GM19452 (cell line): ENCODE data around the gene CST9L.

ENCODE experiments used
- ATAC-seq: cut with Tn5 transposase; IDR thresholded peaks from one replicate; pipeline ENCODE4 v1.9.1; 2021; ENCODE audit not compliant: unreplicated experiment

Gene CST9L

DNA sequence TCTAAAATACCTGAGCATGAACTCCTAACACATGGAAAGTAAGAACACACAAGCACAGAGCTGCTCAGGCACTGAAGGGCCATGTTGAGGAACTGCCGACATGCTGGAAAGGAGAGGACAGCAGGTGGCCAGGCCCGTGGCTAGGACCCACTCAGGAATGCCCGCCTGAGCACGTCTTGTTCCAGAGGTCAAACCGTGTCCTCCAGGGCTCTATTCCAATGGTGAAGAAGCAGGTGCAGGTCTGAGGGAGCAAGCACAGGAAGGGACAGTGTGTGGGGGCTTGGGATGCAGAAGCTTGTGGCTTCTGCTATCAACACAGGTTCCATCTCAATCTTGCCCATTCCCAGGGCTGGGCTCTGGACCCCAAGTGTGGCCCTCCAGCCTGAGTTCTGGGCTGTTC is 20.7 kb downstream of the CST9L start:
- ATAC-seq, result no peak

DNA sequence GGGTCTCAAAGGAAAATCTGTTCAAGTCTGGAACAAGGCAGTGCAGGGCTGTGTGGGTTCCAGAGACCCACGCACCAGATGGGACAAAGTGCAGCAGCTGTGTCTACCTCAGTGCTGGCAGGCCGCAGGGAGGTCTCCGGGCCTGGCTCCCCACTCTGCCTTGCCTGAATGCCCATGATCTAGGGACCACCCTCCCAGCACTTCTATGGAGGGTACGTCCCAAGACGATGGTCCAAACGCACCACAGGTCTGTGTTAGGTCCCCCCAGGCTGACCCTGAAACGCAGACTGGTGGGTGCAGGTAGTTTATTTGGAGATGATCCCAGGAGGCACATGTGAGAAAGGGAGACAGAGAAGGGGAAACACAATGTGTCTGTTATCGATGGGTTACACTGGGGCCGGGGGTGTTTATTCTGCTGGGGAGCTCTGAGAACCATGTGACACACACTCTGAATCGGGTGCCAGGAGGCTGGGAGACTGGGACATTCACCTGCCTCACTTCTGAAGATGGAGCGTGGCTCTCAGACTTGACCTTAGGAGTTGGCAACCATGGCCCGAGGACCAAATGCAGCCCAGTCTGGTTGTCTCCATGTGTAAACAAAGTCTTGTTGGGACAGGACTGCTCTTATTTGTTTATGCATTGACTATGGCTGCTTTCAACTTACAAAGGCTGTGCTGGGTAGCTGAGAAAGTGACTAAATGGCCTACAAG is 21.7 kb downstream of the CST9L start:
- no peak for ATAC-seq

GRCh38 chr20:23544133-23544532 is 24.2 kb downstream of the CST9L start:
- no peak for ATAC-seq

DNA sequence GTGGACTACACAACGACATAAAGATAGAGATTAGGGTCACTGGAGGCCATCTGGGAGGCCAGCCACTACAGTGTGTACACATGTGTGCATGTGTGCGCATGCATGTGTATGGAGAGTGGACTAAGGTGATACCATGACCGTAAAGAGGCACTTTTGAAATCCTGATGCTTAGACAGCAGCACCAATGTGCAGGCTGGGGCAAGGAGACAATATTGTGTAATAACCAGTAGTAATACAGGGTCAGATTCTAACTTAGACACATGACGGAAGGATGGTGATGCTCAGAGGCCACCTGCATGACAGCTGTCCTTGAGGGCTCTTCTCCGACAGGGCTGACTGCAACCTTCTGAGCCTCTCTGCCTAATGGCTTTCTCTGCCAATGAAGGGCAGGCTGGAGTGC is 25.5 kb downstream of the CST9L start:
- no peak for ATAC-seq

DNA sequence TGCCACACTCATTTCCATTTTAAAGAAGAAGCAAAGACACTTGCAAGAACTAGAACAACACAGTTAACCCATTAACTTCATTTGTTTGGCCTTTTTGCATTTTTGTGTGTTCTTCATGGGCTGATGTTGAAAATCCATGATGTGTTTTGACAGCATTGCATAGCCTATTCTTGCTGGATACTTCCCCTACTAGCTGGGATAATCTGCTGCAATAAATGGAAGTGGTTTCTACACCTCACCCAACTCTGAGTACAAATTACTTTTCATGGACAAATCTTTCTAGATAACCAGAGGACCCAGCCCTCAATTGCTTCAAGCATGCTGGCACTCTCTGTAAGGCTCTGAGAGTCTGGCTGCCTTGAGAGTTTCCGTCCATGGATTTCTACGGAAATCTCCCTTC is 26.5 kb downstream of the CST9L start:
- ATAC-seq, result no peak

DNA sequence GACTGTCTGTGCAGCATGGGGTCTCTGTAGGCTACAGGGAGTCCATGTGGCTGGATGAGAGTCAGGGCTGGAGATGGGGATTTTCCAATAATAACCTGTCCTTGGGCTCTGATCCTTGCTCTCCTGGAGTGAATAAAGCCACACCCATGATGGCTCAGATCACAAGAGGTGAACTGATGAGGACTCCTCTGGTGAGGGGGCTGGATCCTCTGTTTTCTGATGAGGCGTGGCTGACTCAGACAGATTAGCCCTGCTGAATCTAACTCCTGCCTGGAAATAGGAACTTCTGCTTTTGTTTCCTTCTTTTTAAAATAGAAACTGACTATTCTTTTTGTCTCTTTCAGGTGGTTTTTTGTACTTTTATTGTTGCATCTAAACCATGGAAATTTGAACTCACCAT is 27.0 kb downstream of the CST9L start:
- ATAC-seq, result no peak

GRCh38 chr20:23540624-23541023 is 27.7 kb downstream of the CST9L start:
- no peak for ATAC-seq

- ATAC-seq, result no peak
Measured at GRCh38 chr20:23537030-23537429, 31.3 kb downstream of the CST9L start.

- ATAC-seq, result no peak
Measured at GRCh38 chr20:23536328-23536974, 31.8 kb downstream of the CST9L start.

DNA sequence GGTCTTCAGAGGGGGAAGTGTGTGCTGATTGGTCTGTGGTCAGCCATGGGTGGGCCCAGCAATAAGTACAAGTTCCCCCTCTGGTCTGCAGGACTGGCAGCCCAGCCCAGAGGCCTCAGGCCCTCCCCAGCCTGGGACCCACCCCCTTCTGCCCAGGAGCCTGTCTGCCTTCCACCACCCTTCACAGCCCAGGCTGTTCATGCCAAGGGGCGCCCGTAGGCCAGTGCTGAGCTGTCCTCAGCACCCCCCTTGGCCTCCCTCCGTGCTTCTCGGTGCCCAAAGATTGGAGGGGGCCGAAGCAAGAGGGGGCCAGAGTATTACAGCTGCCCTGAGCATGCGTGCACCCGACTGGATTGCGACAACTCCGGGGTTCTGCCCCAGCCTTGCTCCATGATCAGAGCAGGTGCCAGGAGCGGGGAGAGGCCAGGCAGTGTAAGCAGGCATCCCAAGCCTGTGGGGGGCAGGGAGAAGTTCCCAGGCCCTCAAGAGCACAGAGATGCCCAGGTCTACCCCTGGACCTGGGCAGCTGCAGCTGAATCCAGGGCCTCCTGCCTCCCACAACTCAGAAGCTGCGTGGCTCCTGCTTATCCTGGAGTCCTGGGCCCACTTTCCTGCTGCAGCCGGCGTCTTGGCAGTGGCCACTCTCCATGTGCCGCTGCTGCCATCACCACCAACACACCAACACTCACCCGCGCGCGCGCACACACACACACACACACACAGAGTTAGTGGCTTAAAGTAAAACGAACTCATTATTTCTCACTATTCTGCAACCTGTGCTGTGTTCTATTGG is 33.3 kb downstream of the CST9L start:
- ATAC-seq, result no peak

- no peak for ATAC-seq
Measured at GRCh38 chr20:23533161-23533560, 35.1 kb downstream of the CST9L start.

DNA sequence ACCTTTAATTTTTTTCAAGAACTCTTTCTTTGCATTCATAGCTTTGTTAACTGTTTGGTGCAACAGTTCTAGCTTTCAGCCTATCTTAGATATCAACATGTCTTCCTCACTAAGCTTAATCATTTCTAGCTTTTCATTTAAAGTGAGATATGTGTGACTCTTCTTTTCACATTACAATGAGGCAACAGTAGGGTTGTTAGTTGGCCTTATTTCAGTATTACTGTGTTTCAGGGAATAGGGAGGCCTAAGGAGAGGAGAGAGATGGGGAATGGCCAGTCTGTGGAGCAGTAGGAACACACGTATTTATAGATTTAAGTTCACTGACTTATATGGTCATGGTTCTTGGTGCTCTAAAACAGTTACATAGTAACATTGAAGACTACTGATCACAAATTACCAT is 35.8 kb downstream of the CST9L start:
- no peak for ATAC-seq

DNA sequence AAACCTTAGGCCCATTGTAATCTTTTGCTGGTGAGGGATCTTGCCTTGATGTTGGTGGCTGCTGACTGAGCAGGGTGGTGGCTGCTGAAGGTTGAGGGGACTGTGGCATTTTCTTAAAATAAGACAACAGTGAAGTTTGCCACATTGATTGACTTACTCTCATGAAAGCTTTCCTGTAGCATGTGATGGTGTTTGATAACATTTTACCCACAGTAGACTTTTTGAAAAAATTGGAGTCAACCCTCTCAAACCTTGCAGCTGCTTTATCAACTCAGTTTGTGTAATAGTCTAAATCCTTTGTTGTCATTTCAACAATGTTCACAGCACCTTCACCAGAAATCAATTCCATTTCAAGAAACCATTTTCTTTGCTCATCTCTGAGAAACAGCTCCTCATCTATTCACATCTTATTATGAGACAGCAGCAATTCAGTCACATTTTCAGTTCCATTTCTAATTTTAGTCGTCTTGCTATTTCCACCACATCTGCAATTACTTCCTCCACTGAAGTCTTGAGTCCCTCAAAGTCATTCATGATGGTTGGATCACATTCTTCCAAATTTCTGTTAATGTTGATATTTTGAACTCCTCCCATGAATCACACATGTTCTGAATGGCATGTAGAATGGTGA is 37.2 kb downstream of the CST9L start:
- ATAC-seq, result no peak

DNA sequence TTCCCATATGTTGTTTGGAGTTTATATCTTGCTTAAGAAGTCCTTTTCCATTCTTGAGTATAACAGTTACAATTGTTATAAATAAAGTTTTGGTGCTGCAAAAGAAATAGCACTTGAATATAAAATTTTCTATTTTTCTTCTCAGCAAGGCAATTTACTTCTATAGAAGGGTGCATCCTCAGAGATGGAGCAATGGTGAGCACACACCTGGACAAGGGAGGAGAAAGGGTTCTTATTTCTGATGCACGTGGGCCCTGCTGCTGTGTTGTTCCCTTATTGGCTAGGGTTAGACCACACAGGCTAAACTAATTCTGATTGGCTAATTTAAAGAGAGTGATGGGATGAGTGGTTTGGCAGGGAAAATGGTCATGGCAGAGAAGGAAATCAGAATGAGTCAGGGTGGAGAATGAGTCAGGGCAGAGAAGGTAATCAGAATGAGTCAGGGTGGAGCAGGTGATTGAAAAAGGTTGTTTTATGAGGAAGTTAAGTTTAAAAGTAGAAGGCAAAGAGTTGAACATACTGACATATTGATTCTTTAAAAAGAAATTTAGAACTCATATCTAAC is 39.3 kb downstream of the CST9L start:
- ATAC-seq, result no peak

DNA sequence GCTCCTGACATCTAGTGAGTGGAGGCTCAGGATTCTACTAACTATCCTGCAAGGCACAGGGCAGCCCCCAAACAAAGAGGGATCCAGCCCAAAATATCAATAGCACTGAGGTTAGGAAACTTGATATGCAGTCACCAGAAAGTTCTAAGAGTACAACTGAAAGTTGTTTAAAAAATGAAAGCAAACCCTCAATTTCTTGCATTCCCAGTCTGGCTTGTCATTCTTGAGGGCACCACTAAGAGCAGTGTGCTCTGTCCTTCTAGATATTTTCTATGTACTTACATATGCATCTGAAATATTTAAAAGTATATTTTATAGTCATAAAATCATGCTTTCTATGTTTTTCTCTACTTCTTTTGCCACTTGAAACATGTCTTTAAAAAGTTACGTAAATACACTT is 41.4 kb downstream of the CST9L start:
- ATAC-seq, result no peak

GRCh38 chr20:23524146-23524545 is 44.1 kb downstream of the CST9L start:
- no peak for ATAC-seq

DNA sequence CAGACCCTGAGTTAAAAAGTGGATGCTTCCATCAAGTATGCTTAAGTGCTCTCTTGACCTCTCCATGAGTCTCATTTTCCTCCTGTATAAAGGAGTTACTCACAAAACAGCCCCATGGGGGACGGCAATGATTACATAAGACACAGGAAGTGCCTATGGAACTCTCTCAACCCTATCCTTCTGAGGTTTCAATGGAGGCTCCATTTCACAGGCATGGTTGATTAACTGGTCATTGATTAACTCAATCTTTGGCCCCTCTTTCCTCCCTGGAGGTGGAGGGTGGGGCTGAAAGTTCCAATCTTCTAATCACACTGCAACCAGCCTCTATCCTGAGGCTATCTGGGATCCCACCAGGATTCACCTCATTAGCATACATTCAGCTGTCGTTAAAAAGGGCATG is 48.1 kb downstream of the CST9L start:
- ATAC-seq, result peak; percentile 53

GRCh38 chr20:23519556-23519955 is 48.7 kb downstream of the CST9L start:
- ATAC-seq, result no peak

DNA sequence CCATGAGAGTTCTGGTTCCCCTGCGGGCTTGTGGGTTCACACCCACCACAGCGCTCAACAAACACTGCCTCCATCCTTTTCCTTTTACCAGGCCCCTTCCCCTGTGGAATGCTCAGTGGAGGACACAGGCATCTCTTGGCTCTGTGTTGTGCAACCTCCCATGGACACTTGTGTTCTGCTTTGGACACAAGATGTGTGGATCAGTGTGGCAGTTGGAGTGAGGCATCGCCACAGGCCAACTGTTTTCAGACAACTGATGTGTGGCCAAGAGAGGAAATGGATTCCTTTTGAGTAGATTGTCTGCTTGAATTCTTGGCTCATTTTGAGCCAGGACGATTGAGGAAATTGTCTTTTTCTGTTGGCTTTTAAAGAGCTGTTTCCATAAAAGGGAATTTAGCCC is 50.6 kb downstream of the CST9L start:
- ATAC-seq, result no peak

DNA sequence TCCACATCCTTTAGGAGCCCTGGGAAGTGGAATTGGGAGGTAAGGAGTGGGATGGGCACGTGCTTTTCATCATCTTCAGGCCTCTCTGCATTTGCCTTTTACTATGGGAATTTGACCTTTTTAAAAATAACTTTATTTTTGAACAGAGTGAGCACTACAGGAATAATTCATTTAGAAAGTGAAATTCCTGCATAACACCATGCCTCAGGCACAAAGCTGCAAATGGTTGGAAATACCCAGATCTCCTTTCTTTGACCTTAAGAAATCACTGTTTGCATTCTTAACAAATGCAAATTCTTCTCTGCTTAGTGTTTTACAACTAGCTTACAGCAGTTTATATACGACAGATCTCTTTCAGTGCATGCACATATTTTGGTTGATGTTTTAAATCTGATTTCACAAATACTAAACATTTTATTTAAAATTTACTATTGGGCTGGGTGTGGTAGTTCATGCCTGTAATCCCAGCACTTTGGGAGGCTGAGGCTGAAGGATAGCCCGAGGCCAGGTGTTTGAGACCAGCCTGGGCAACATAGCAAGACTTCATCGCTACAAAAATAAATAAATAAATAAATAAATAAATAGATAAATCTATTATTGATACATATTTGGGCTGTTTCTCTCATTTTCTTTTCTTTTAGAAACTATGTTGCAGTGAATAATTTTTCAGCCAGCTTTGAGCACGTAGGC is 52.9 kb downstream of the CST9L start:
- no peak for ATAC-seq

DNA sequence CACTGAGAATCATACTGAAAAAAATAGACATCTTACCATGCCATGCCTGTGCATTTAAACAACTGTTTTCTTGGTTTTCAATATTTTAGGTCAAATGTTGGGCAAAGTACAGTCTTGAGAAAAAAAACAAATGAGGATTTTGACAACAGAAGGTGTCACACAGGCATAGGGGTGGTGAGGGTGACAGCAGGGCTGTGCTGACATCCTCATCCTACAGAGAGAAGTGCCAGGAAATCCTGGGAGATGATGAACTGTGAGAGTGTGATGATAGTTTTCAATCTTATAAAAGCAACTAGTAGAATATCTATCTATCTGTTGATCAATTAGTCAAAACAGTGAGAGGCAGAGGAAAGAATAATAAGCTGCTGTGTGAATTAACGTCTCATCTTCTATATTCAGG is 53.4 kb downstream of the CST9L start:
- no peak for ATAC-seq
